Measurements from ENCODE around the gene CARMIL1. TPM values are rescaled to one million over a fixed set of nuclear protein-coding genes. Genes with fewer than 3 reads are reported as not detected.

CARMIL1 gene
- total and polyA plus RNA-seq, 2 of the 8 experiments (the other 6 are each of a cell fraction or from before 2014, with no cell fraction given) = 20.3 to 40.4 TPM

DNA sequence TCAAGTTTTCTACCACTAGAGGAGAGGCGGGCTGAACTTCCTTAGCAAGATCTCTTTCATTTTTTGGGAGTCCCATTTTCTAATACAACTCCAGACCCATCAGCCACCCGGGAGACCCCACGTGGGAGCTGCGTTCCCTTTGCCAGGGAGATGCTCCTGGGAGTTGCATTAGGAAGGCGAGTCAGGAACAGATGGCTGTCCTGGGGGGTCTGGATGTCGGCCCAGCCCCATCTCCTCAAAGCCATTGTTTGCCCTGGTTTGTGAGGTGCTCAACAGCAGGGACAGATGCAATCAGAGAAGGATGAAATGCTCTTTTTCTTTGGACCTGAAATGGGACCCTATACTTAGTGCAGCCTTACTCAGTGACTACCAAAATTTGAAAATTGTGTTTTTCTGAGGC is 39.4 kb downstream of the CARMIL1 start (continued):
- TF ChIP-seq, protein P1, sequence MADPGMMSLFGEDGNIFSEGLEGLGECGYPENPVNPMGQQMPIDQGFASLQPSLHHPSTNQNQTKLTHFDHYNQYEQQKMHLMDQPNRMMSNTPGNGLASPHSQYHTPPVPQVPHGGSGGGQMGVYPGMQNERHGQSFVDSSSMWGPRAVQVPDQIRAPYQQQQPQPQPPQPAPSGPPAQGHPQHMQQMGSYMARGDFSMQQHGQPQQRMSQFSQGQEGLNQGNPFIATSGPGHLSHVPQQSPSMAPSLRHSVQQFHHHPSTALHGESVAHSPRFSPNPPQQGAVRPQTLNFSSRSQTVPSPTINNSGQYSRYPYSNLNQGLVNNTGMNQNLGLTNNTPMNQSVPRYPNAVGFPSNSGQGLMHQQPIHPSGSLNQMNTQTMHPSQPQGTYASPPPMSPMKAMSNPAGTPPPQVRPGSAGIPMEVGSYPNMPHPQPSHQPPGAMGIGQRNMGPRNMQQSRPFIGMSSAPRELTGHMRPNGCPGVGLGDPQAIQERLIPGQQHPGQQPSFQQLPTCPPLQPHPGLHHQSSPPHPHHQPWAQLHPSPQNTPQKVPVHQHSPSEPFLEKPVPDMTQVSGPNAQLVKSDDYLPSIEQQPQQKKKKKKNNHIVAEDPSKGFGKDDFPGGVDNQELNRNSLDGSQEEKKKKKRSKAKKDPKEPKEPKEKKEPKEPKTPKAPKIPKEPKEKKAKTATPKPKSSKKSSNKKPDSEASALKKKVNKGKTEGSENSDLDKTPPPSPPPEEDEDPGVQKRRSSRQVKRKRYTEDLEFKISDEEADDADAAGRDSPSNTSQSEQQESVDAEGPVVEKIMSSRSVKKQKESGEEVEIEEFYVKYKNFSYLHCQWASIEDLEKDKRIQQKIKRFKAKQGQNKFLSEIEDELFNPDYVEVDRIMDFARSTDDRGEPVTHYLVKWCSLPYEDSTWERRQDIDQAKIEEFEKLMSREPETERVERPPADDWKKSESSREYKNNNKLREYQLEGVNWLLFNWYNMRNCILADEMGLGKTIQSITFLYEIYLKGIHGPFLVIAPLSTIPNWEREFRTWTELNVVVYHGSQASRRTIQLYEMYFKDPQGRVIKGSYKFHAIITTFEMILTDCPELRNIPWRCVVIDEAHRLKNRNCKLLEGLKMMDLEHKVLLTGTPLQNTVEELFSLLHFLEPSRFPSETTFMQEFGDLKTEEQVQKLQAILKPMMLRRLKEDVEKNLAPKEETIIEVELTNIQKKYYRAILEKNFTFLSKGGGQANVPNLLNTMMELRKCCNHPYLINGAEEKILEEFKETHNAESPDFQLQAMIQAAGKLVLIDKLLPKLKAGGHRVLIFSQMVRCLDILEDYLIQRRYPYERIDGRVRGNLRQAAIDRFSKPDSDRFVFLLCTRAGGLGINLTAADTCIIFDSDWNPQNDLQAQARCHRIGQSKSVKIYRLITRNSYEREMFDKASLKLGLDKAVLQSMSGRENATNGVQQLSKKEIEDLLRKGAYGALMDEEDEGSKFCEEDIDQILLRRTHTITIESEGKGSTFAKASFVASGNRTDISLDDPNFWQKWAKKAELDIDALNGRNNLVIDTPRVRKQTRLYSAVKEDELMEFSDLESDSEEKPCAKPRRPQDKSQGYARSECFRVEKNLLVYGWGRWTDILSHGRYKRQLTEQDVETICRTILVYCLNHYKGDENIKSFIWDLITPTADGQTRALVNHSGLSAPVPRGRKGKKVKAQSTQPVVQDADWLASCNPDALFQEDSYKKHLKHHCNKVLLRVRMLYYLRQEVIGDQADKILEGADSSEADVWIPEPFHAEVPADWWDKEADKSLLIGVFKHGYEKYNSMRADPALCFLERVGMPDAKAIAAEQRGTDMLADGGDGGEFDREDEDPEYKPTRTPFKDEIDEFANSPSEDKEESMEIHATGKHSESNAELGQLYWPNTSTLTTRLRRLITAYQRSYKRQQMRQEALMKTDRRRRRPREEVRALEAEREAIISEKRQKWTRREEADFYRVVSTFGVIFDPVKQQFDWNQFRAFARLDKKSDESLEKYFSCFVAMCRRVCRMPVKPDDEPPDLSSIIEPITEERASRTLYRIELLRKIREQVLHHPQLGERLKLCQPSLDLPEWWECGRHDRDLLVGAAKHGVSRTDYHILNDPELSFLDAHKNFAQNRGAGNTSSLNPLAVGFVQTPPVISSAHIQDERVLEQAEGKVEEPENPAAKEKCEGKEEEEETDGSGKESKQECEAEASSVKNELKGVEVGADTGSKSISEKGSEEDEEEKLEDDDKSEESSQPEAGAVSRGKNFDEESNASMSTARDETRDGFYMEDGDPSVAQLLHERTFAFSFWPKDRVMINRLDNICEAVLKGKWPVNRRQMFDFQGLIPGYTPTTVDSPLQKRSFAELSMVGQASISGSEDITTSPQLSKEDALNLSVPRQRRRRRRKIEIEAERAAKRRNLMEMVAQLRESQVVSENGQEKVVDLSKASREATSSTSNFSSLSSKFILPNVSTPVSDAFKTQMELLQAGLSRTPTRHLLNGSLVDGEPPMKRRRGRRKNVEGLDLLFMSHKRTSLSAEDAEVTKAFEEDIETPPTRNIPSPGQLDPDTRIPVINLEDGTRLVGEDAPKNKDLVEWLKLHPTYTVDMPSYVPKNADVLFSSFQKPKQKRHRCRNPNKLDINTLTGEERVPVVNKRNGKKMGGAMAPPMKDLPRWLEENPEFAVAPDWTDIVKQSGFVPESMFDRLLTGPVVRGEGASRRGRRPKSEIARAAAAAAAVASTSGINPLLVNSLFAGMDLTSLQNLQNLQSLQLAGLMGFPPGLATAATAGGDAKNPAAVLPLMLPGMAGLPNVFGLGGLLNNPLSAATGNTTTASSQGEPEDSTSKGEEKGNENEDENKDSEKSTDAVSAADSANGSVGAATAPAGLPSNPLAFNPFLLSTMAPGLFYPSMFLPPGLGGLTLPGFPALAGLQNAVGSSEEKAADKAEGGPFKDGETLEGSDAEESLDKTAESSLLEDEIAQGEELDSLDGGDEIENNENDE (IDR thresholded peaks at IDR 0.05; ENCODE audit: insufficient replicate concordance, low read length) = no peak
- no peak for TF ChIP-seq EGR1 (IDR thresholded peaks at IDR 0.05; ENCODE audit: borderline replicate concordance, low read depth, low read length)
- no peak for TF ChIP-seq MAFK (IDR thresholded peaks at IDR 0.05; ENCODE audit: low read depth, low read length)
- TF ChIP-seq TAF7 (optimal IDR thresholded peaks at IDR 0.05; ENCODE audit: borderline replicate concordance, low read depth, low read length) = no peak
- no peak for TF ChIP-seq POLR2A (IDR thresholded peaks at IDR 0.05; ENCODE audit: control extremely low read depth in 1 of 2, low read depth in 2 of 2, low read length in 2 of 2)
- no peak for TF ChIP-seq RAD21 (IDR thresholded peaks at IDR 0.05 in 1 of 2, conservative IDR thresholded peaks at IDR 0.05 in 1 of 2; ENCODE audit: low read depth in 2 of 2, low read length in 2 of 2)
- TF ChIP-seq POLR2AphosphoS5 (IDR thresholded peaks at IDR 0.05; ENCODE audit: low read depth, low read length) = no peak
- no peak for TF ChIP-seq SIN3A (conservative IDR thresholded peaks at IDR 0.05 in 1 of 2, IDR thresholded peaks at IDR 0.05 in 1 of 2; ENCODE audit: low read depth in 1 of 2, low read length in 2 of 2)

Measured in H1 (cell line).